ENCODE measurements around the gene UGT8.

The UGT8 gene

GRCh38 chr4:114599231-114599902 lies 760 bp downstream of the UGT8 start:
- peak; percentile 15 for DNase-seq (ENCODE audit: low spot score)

GRCh38 chr4:114599903-114600552 lies 1.4 kb downstream of the UGT8 start:
- TF ChIP-seq CTCF (IDR thresholded peaks at IDR 0.05; ENCODE audit: extremely low read depth, missing control alignments), result no peak
- DNase-seq (ENCODE audit: low spot score), result no peak

More at GRCh38 chr4:114599231-114599902, 760 bp downstream of the UGT8 start:
- no peak for TF ChIP-seq CTCF (IDR thresholded peaks at IDR 0.05; ENCODE audit: extremely low read depth, missing control alignments)

GRCh38 chr4:114600672-114601071 lies 2.1 kb downstream of the UGT8 start:
- no peak for DNase-seq (ENCODE audit: low spot score)
- TF ChIP-seq CTCF (IDR thresholded peaks at IDR 0.05; ENCODE audit: extremely low read depth, missing control alignments), result no peak

- no peak for TF ChIP-seq CTCF (IDR thresholded peaks at IDR 0.05; ENCODE audit: extremely low read depth, missing control alignments)
- peak; percentile 44 for DNase-seq (ENCODE audit: low spot score)
Observed at GRCh38 chr4:114601304-114602052, 2.9 kb downstream of the UGT8 start.

GRCh38 chr4:114603497-114603896 lies 4.9 kb downstream of the UGT8 start:
- no peak for TF ChIP-seq CTCF (IDR thresholded peaks at IDR 0.05; ENCODE audit: extremely low read depth, missing control alignments)
- peak; percentile 83 for DNase-seq (ENCODE audit: low spot score)

- TF ChIP-seq CTCF (IDR thresholded peaks at IDR 0.05; ENCODE audit: extremely low read depth, missing control alignments), result no peak
- DNase-seq (ENCODE audit: low spot score), result no peak
Observed at GRCh38 chr4:114606245-114606644, 7.6 kb downstream of the UGT8 start.

- DNase-seq (ENCODE audit: low spot score), result no peak
- no peak for TF ChIP-seq CTCF (IDR thresholded peaks at IDR 0.05; ENCODE audit: extremely low read depth, missing control alignments)
Observed at GRCh38 chr4:114607056-114607455, 8.4 kb downstream of the UGT8 start.
